Type B pancreatic cell (in vitro differentiated cells): Measurements from ENCODE around the gene LIMS2. TPM values are rescaled to one million over a fixed set of nuclear protein-coding genes. Genes with fewer than 3 reads are reported as not detected.

ENCODE experiments used
- DNase-seq: peaks from one replicate; pipeline ENCODE4 v3.0.0; 2021; ENCODE audit warnings: mixed read lengths; ENCODE audit not compliant: unreplicated experiment; ENCODE audit errors: extremely low spot score
- H3K27ac Mint-ChIP-seq: 2 replicates; pipeline ENCODE4 v1.8.0; 2021; ENCODE audit warnings: mild to moderate bottlenecking, mixed read lengths
- H3K27me3 Mint-ChIP-seq: 2 replicates; pipeline ENCODE4 v1.8.0; 2021; ENCODE audit warnings: mixed read lengths
- H3K36me3 Mint-ChIP-seq: 2 replicates; pipeline ENCODE4 v1.8.0; 2021; ENCODE audit warnings: mixed read lengths
- H3K4me1 Mint-ChIP-seq: one replicate; pipeline ENCODE4 v1.8.0; 2021; ENCODE audit warnings: mixed read lengths; ENCODE audit not compliant: unreplicated experiment
- H3K4me3 Mint-ChIP-seq: 2 replicates; pipeline ENCODE4 v1.8.0; 2021; ENCODE audit warnings: mild to moderate bottlenecking, mixed read lengths
- H3K9me3 Mint-ChIP-seq: 2 replicates; pipeline ENCODE4 v1.8.0; 2021; ENCODE audit warnings: mixed read lengths
- CTCF ChIP-seq: fragments of 200-600 bp; sonication (generic); conservative IDR thresholded peaks from 2 replicates; pipeline ENCODE4 v1.5.0; 2021; ENCODE audit warnings: antibody characterized with exemption, mild to moderate bottlenecking
- total RNA-seq: library from RNA; stranded (reverse); gene quantifications from 2 replicates; pipeline ENCODE4 v1.2.1, GENCODE V29; 2021; ENCODE audit warnings: low replicate concordance

LIMS2 gene
- total RNA-seq, 1 donor from 2014 or later, result 13.1 TPM

GRCh38 chr2:127624320-127624755 lies 51.0 kb downstream of the LIMS2 start:
- DNase-seq, result no peak
- no peak for TF ChIP-seq CTCF
- Mint-ChIP-seq H3K9me3 (no peaks in the 10 kb centered on the region), H3K36me3 (no peaks in the 10 kb centered on the region), H3K27ac (no peak overlapping the region), H3K27me3 (peaks cover 3% of the 10 kb centered on the region), H3K4me3 (no peak overlapping the region), H3K4me1 (no peaks in the 10 kb centered on the region)

- H3K36me3 Mint-ChIP-seq, result no peaks in the 10 kb centered on the region
Observed at GRCh38 chr2:127623388-127624319, 51.7 kb downstream of the LIMS2 start.

GRCh38 chr2:127622561-127623387 lies 52.6 kb downstream of the LIMS2 start:
- no peak for TF ChIP-seq CTCF
- H3K9me3 Mint-ChIP-seq, result no peaks in the 10 kb centered on the region
- peaks cover 9% of the 10 kb centered on the region for H3K27me3 Mint-ChIP-seq
- no peak overlapping the region for H3K4me3 Mint-ChIP-seq
- H3K4me1 Mint-ChIP-seq, result no peaks in the 10 kb centered on the region
- no peaks in the 10 kb centered on the region for H3K36me3 Mint-ChIP-seq
- no peak overlapping the region for H3K27ac Mint-ChIP-seq
- no peak for DNase-seq

More at GRCh38 chr2:127623388-127624319, 51.7 kb downstream of the LIMS2 start:
- H3K4me3 Mint-ChIP-seq, result no peak overlapping the region
- no peak for TF ChIP-seq CTCF
- DNase-seq, result no peak
- no peaks in the 10 kb centered on the region for H3K9me3 Mint-ChIP-seq
- no peak overlapping the region for H3K27ac Mint-ChIP-seq
- peaks cover 4% of the 10 kb centered on the region for H3K27me3 Mint-ChIP-seq
- H3K4me1 Mint-ChIP-seq, result no peaks in the 10 kb centered on the region

GRCh38 chr2:127621981-127622431 lies 53.3 kb downstream of the LIMS2 start:
- no peak overlapping the region for H3K27ac Mint-ChIP-seq
- H3K36me3 Mint-ChIP-seq, result no peaks in the 10 kb centered on the region
- peaks cover 10% of the 10 kb centered on the region for H3K27me3 Mint-ChIP-seq
- H3K9me3 Mint-ChIP-seq, result no peaks in the 10 kb centered on the region
- TF ChIP-seq CTCF, result no peak
- no peaks in the 10 kb centered on the region for H3K4me1 Mint-ChIP-seq
- no peak overlapping the region for H3K4me3 Mint-ChIP-seq
- DNase-seq, result no peak

GRCh38 chr2:127620866-127621265 lies 54.5 kb downstream of the LIMS2 start:
- H3K4me3 Mint-ChIP-seq, result no peak overlapping the region

More at GRCh38 chr2:127620866-127621265, 54.5 kb downstream of the LIMS2 start:
- H3K36me3 Mint-ChIP-seq, result no peaks in the 10 kb centered on the region
- peaks cover 8% of the 10 kb centered on the region for H3K27me3 Mint-ChIP-seq
- no peaks in the 10 kb centered on the region for H3K9me3 Mint-ChIP-seq
- no peak for DNase-seq
- no peak overlapping the region for H3K27ac Mint-ChIP-seq
- TF ChIP-seq CTCF, result no peak
- H3K4me1 Mint-ChIP-seq, result no peaks in the 10 kb centered on the region
